Gastrocnemius medialis (tissue), 4 donors: Measurements from ENCODE around the gene ELSPBP1.
"Not testable (repeated sequence)": the region's sequence is repeated elsewhere in the genome, so short reads cannot be mapped to it uniquely, and the experiment has no call there.

Experiments
- POLR2A ChIP-seq, 2 donors: fragments of 450-650 bp; IDR thresholded peaks; one replicate each; pipeline ENCODE4 v1.6.1; 2017; ENCODE audit warnings: antibody characterized with exemption in 2 of 2, mild to moderate bottlenecking in 2 of 2, moderate library complexity in 2 of 2
- TF ChIP-seq, protein P1 (sequence below), 5 experiments: fragments of 450-650 bp in 3 of 5; fragments of 200-600 bp in 2 of 5; sonication (generic) in 2 of 5; IDR thresholded peaks in 4 of 5; conservative IDR thresholded peaks in 1 of 5; 1 replicate in 4 of 5; 2 replicates in 1 of 5; pipeline ENCODE4 v1.5.1; 2016 to 2019; ENCODE audit warnings: antibody characterized with exemption in 5 of 5, mild to moderate bottlenecking in 3 of 5, moderate library complexity in 3 of 5

DNA sequence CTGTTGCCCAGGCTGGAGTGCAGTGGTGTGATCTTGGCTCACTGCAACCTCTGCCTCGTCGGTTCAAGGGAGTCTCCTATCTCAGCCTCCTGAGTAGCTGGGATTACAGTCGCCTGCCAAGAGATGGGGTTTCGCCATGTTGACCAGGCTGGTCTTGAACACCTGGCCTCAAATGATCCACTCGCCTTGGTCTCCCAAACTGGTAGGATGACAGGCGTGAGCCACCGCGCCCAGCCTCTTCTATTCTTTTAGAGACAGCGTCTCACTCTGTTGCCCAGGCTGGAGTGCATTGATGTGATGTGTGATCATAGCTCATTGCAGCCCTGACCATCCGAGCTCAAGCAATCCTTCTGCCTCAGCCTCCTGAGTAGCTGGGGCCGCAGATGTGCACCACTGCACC is 38.5 kb upstream of the ELSPBP1 start:
- TF ChIP-seq, protein P1, sequence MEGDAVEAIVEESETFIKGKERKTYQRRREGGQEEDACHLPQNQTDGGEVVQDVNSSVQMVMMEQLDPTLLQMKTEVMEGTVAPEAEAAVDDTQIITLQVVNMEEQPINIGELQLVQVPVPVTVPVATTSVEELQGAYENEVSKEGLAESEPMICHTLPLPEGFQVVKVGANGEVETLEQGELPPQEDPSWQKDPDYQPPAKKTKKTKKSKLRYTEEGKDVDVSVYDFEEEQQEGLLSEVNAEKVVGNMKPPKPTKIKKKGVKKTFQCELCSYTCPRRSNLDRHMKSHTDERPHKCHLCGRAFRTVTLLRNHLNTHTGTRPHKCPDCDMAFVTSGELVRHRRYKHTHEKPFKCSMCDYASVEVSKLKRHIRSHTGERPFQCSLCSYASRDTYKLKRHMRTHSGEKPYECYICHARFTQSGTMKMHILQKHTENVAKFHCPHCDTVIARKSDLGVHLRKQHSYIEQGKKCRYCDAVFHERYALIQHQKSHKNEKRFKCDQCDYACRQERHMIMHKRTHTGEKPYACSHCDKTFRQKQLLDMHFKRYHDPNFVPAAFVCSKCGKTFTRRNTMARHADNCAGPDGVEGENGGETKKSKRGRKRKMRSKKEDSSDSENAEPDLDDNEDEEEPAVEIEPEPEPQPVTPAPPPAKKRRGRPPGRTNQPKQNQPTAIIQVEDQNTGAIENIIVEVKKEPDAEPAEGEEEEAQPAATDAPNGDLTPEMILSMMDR (IDR thresholded peaks at IDR 0.05 in 4 of 5, conservative IDR thresholded peaks at IDR 0.05 in 1 of 5), result not testable (repeated sequence)
- TF ChIP-seq POLR2A (IDR thresholded peaks at IDR 0.05), result not testable (repeated sequence)
